GM12878 (cell line): ENCODE results near the gene TRAPPC3. TPM values are rescaled to one million over a fixed set of nuclear protein-coding genes. Genes with fewer than 3 reads are reported as not detected.

Experiments
- ATAC-seq: fragments of 200-7000 bp; cut with Tn5 transposase; 3 replicates; pipeline ENCODE4 v1.9.1; 2020; ENCODE audit warnings: mild to moderate bottlenecking, moderate library complexity
- BruUV-seq: library from RNA; stranded (reverse); fragments of 400-500 nt; replicated peaks from 2 replicates; lab custom pipeline; 2021; lab: Mats Ljungman, UMichigan
- CTCF ChIA-PET: fragments of 300-600 bp; sonication (Branson Sonifier 250); formaldehyde crosslinking; extraction: SDS; loops from one replicate; lab custom pipeline; 2021; ENCODE audit warnings: inconsistent platforms; lab: Yijun Ruan, JAX
- POLR2A ChIA-PET: fragments of 350-600 bp; formaldehyde crosslinking; extraction: SDS; loops from one replicate; lab custom pipeline; 2021; ENCODE audit warnings: inconsistent platforms; lab: Charles Lee
- RAD21 ChIA-PET: fragments of 300-600 bp; sonication (Branson Sonifier 250); formaldehyde crosslinking; loops from one replicate; lab custom pipeline; 2023; ENCODE audit warnings: antibody characterized with exemption; ENCODE audit not compliant: unreplicated experiment; lab: Charles Lee
- SMC1A ChIA-PET: fragments of 300-600 bp; sonication (Branson Sonifier 250); formaldehyde crosslinking; loops from one replicate; lab custom pipeline; 2023; ENCODE audit not compliant: unreplicated experiment, uncharacterized antibody; lab: Charles Lee
- DNase-seq: peaks from one replicate; pipeline ENCODE4 v3.0.0-alpha.2; 2011; ENCODE audit warnings: low read depth, low spot score
- FAIRE-seq: peaks from 3 replicates; lab custom pipeline; 2011; peaks lifted over from hg19 to GRCh38; lab: Jason Lieb, UNC
- H2AFZ ChIP-seq: 2 replicates; pipeline ENCODE4 v1.6.0; 2011; ENCODE audit warnings: low read depth, low read length, control low read depth; ENCODE audit not compliant: control insufficient read depth
- H3K27ac ChIP-seq: 2 replicates; pipeline ENCODE4 v1.5.1; 2011; ENCODE audit warnings: control low read depth; ENCODE audit not compliant: control insufficient read depth, insufficient read depth
- H3K27me3 ChIP-seq, 2 experiments: replicated peaks in 1 of 2; 2 replicates each; pipeline versions ENCODE4 v1.6.0 to v1.6.1; 2011; ENCODE audit warnings: low read length in 1 of 2; ENCODE audit not compliant: control insufficient read depth in 2 of 2, insufficient read depth in 2 of 2
- H3K36me3 ChIP-seq, 2 experiments: 2 replicates each; pipeline ENCODE4 v1.5.1; 2011; ENCODE audit warnings: low read length in 1 of 2; ENCODE audit not compliant: control insufficient read depth in 2 of 2, insufficient read depth in 2 of 2
- H3K4me1 ChIP-seq: 2 replicates; pipeline ENCODE4 v1.6.1; 2011; ENCODE audit warnings: mild to moderate bottlenecking, low read length, moderate library complexity, mixed read lengths; ENCODE audit not compliant: control insufficient read depth, insufficient read depth
- H3K4me2 ChIP-seq: 2 replicates; pipeline ENCODE4 v1.6.0; 2011; ENCODE audit warnings: control low read depth; ENCODE audit not compliant: control insufficient read depth, insufficient read depth
- H3K4me3 ChIP-seq: fragments of 200-600 bp; sonication (generic); 2 replicates; pipeline ENCODE4 v1.5.1; 2016
- H3K79me2 ChIP-seq: 2 replicates; pipeline ENCODE4 v1.6.0; 2011; ENCODE audit warnings: low read length; ENCODE audit not compliant: control insufficient read depth, insufficient read depth
- H3K9ac ChIP-seq: 2 replicates; pipeline ENCODE4 v1.8.0; 2011; ENCODE audit warnings: low read length, control low read depth, mixed read lengths; ENCODE audit not compliant: control insufficient read depth, insufficient read depth
- H3K9me3 ChIP-seq: replicated peaks from 3 replicates; pipeline ENCODE4 v1.5.1; 2011; ENCODE audit warnings: mild to moderate bottlenecking, low read length; ENCODE audit not compliant: control insufficient read depth, insufficient read depth
- H4K20me1 ChIP-seq: 2 replicates; pipeline ENCODE4 v1.6.0; 2011; ENCODE audit not compliant: control insufficient read depth, insufficient read depth
- BCL3 ChIP-seq: IDR thresholded peaks from 2 replicates; pipeline ENCODE4 v1.6.1; 2011; ENCODE audit warnings: borderline replicate concordance, low read depth, mild to moderate bottlenecking, moderate library complexity, low read length; ENCODE audit not compliant: insufficient read depth, poor library complexity, severe bottlenecking
- CBX5 ChIP-seq: sonication (generic); IDR thresholded peaks from 2 replicates; pipeline ENCODE4 v1.6.1; 2016; ENCODE audit warnings: low read depth, moderate library complexity, mild to moderate bottlenecking, inconsistent platforms
- CEBPB ChIP-seq, 2 experiments: fragments of 150-350 bp in 1 of 2; IDR thresholded peaks; 2 replicates each; pipeline ENCODE4 v1.6.1; 2012 to 2014; ENCODE audit warnings: low read depth in 2 of 2, low read length in 2 of 2, borderline replicate concordance in 1 of 2, inconsistent platforms in 1 of 2
- FOXK2 ChIP-seq: fragments of 450-650 bp; IDR thresholded peaks from 2 replicates; pipeline ENCODE4 v1.6.1; 2017; ENCODE audit warnings: mild to moderate bottlenecking, moderate library complexity
- PAX8 ChIP-seq: fragments of 450-650 bp; IDR thresholded peaks from 2 replicates; pipeline ENCODE4 v1.6.1; 2017; ENCODE audit warnings: mild to moderate bottlenecking, moderate library complexity
- PML ChIP-seq: IDR thresholded peaks from 2 replicates; pipeline ENCODE4 v1.6.1; 2012; ENCODE audit warnings: low read length, inconsistent platforms
- RBBP5 ChIP-seq: fragments of 200-600 bp; sonication (generic); conservative IDR thresholded peaks from 2 replicates; pipeline ENCODE4 v1.6.1; 2016
- RELA ChIP-seq: fragments of 450-650 bp; IDR thresholded peaks from 2 replicates; pipeline ENCODE4 v1.8.0; 2014; ENCODE audit warnings: borderline replicate concordance; ENCODE audit not compliant: partially characterized antibody
- SRF ChIP-seq, 2 experiments: IDR thresholded peaks; 2 replicates each; pipeline ENCODE4 v1.6.1; 2011; ENCODE audit warnings: low read depth in 2 of 2, low read length in 2 of 2, mild to moderate bottlenecking in 1 of 2, moderate library complexity in 1 of 2
- ZNF24 ChIP-seq: fragments of 450-650 bp; IDR thresholded peaks from 2 replicates; pipeline ENCODE4 v1.6.1; 2017; ENCODE audit warnings: antibody characterized with exemption, mild to moderate bottlenecking
- WGBS: methylation state at CpG from one replicate; pipeline ENCODE4 v1.1.6; 2016; ENCODE audit warnings: low lambda C conversion rate; ENCODE audit not compliant: insufficient replicate concordance, insufficient coverage; ENCODE audit errors: missing lambda C conversion rate; 5-methylcytosine and 5-hydroxymethylcytosine counted together
- in situ Hi-C: fragments of 300-500 bp; cut with MboI; formaldehyde crosslinking; loops from 9 replicates; pipeline ENCODE4 v1.14.3; 2018; ENCODE audit warnings: mixed read lengths
- intact Hi-C: fragments of 100-400 bp; cut with micrococcal nuclease; formaldehyde crosslinking; loops from one replicate; pipeline ENCODE4 v1.14.2; 2022; ENCODE audit not compliant: unreplicated experiment
- polyA plus RNA-seq, 11 experiments: library from polyadenylated mRNA; depleted of rRNA in 4 of 11; unstranded in 6 of 11; stranded (reverse) in 5 of 11; fragments of >200 nt; fragmentation: Nextera tagmentation in 4 of 11; fragmentation: Illumina TruSeq in 1 of 11; extraction: Ambion mirVana in 4 of 11; extraction: Trizol in 1 of 11; gene quantifications; 1 replicate in 1 of 11; 2 replicates in 10 of 11; pipeline versions ENCODE4 v1.2.1 to v1.2.3, GENCODE V29; 2011 to 2016; ENCODE audit warnings: inconsistent platforms in 2 of 11, missing spikeins in 2 of 11, low read depth in 1 of 11
- total RNA-seq, 4 experiments: library from RNA; depleted of rRNA in 3 of 4; stranded (reverse); fragments of >200 nt in 3 of 4; fragmentation: Illumina TruSeq in 1 of 4; extraction: Trizol in 1 of 4; gene quantifications; 2 replicates each; pipeline versions ENCODE4 v1.2.1 to v1.2.3, GENCODE V29; 2013 to 2021
- TF ChIP-seq, protein P1 (sequence below): fragments of 450-650 bp; IDR thresholded peaks from 2 replicates; pipeline ENCODE4 v1.6.1; 2018; ENCODE audit warnings: mild to moderate bottlenecking, low read depth, moderate library complexity; ENCODE audit not compliant: partially characterized antibody

The TRAPPC3 gene
- total and polyA plus RNA-seq, 10 of the 15 experiments (the other 5 are each of a cell fraction or from before 2014, with no cell fraction given) = 14.7 to 122 (median 70.5) TPM

DNA sequence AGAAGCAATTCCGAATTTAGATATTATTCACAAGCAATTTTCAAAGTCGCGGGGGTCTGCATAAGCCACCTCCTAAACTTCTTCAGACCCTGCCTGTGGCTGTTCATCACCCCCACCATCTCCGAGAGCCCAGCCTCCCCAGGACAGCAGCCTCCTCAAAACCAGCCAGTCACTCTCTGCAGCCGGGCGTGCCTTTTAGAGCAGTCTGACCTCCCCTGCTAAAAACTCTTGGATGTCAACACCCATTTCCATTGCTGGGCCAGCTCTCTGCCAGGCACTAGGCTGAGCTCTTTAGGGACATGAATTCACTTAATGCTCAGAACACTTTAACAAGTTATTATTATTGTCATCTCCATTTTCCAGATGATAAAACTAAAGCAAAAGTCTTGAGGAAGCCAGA lies 48.9 kb downstream of the TRAPPC3 start:
- Histone ChIP-seq H2AFZ (no peak overlapping the region), H3K27me3 (no peaks in the 10 kb centered on the region), H3K79me2 (no peaks in the 10 kb centered on the region), H3K36me3 (peaks cover 0 to 3% of the 10 kb centered on the region in 2 experiments; a peak in 2 of 4 replicates), H3K4me3 (no peak overlapping the region), H3K9ac (no peak overlapping the region), H4K20me1 (no peaks in the 10 kb centered on the region), H3K4me1 (no peaks in the 10 kb centered on the region), H3K4me2 (no peak overlapping the region)
- CTCF ChIA-PET = interaction anchor here (0.6 to 5.4 kb wide), 9 partner anchors 11 to 324 kb away, joined by 3 to 56 read pairs (median 5); partner anchors contain the start of gene TRAPPC3
- no TSS peak for BruUV-seq
- intact Hi-C loops = no loop called here
- DNase-seq (no peak), ATAC-seq (no peak)
- TF ChIP-seq PAX8 (no peak), BCL3 (no peak), CBX5 (no peak), RBBP5 (no peak), RELA (no peak), FOXK2 (no peak), CEBPB (IDR thresholded peaks at IDR 0.05; ENCODE audit: borderline replicate concordance in 1 of 2, low read depth in 2 of 2, low read length in 2 of 2) (no peak), PML (no peak), ZNF24 (no peak), SRF (IDR thresholded peaks at IDR 0.05; ENCODE audit: low read depth in 2 of 2, low read length in 2 of 2) (no peak)
- TF ChIP-seq, protein P1, sequence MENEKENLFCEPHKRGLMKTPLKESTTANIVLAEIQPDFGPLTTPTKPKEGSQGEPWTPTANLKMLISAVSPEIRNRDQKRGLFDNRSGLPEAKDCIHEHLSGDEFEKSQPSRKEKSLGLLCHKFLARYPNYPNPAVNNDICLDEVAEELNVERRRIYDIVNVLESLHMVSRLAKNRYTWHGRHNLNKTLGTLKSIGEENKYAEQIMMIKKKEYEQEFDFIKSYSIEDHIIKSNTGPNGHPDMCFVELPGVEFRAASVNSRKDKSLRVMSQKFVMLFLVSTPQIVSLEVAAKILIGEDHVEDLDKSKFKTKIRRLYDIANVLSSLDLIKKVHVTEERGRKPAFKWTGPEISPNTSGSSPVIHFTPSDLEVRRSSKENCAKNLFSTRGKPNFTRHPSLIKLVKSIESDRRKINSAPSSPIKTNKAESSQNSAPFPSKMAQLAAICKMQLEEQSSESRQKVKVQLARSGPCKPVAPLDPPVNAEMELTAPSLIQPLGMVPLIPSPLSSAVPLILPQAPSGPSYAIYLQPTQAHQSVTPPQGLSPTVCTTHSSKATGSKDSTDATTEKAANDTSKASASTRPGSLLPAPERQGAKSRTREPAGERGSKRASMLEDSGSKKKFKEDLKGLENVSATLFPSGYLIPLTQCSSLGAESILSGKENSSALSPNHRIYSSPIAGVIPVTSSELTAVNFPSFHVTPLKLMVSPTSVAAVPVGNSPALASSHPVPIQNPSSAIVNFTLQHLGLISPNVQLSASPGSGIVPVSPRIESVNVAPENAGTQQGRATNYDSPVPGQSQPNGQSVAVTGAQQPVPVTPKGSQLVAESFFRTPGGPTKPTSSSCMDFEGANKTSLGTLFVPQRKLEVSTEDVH = no peak
- TF ChIP-seq, all 136 proteins: peak for 0
- POLR2A ChIA-PET = no interaction called here
- RAD21 ChIA-PET = interaction anchor here (0.7 to 2.3 kb wide), 7 partner anchors 35 to 243 kb away, joined by 3 to 12 read pairs (median 4); no protein-coding TSS in a partner anchor
- no peaks in the 10 kb centered on the region for H3K9me3 ChIP-seq
- no peak overlapping the region for H3K27ac ChIP-seq
- 60% methylated on average over 6 of the region's 6 CpGs for WGBS
- SMC1A ChIA-PET = interaction anchor here (1.1 to 2.0 kb wide), 6 partner anchors 34 to 185 kb away, joined by 3 to 9 read pairs (median 4); partner anchors contain the start of genes THRAP3 and TRAPPC3
- FAIRE-seq = no peak
- in situ Hi-C loops = loop anchor here (10.0 kb wide), 1 partner anchor 184 kb away; no protein-coding TSS in a partner anchor
